GM12875 (cell line): Measurements from ENCODE around the gene LIX1.
"Not testable (repeated sequence)": the region's sequence is repeated elsewhere in the genome, so short reads cannot be mapped to it uniquely, and the experiment has no call there.

Source experiments
- H3K4me3 ChIP-seq: one replicate; pipeline ENCODE4 v1.5.1; 2011; ENCODE audit warnings: low read depth, low read length, control low read depth
- TF ChIP-seq, protein P1 (sequence below): IDR thresholded peaks from 2 replicates; pipeline ENCODE4 v1.5.1; 2011; ENCODE audit warnings: low read depth, mild to moderate bottlenecking, control low read depth, inconsistent platforms, low read length, moderate library complexity, borderline replicate concordance; ENCODE audit not compliant: insufficient read depth

Gene LIX1

GRCh38 chr5:97088774-97089148, 53.6 kb downstream of the LIX1 start:
- TF ChIP-seq, protein P1, sequence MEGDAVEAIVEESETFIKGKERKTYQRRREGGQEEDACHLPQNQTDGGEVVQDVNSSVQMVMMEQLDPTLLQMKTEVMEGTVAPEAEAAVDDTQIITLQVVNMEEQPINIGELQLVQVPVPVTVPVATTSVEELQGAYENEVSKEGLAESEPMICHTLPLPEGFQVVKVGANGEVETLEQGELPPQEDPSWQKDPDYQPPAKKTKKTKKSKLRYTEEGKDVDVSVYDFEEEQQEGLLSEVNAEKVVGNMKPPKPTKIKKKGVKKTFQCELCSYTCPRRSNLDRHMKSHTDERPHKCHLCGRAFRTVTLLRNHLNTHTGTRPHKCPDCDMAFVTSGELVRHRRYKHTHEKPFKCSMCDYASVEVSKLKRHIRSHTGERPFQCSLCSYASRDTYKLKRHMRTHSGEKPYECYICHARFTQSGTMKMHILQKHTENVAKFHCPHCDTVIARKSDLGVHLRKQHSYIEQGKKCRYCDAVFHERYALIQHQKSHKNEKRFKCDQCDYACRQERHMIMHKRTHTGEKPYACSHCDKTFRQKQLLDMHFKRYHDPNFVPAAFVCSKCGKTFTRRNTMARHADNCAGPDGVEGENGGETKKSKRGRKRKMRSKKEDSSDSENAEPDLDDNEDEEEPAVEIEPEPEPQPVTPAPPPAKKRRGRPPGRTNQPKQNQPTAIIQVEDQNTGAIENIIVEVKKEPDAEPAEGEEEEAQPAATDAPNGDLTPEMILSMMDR, result no peak
- H3K4me3 ChIP-seq, result no peak overlapping the region

DNA sequence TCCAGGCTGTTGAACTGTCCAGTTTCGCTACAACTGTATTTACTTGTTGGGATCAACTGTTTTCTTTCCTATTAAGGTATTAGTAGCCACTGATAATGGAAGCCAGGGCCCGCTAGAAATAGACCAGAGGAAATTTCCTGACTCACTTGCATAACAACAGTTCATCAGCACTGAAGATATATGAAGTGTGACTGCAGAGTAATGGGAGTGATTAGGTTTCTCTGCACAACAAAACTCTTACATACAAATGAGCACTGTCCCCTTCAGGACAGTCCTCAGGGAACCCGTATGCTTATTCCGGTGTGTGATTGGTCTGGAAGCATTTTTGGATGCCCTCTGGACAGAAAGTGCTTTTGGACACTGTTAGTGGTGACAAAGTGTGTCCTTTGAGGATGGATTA, 55.3 kb downstream of the LIX1 start:
- TF ChIP-seq, protein P1, result no peak

GRCh38 chr5:97085459-97086181, 56.8 kb downstream of the LIX1 start:
- TF ChIP-seq, protein P1, result no peak
- no peak overlapping the region for H3K4me3 ChIP-seq

More for the DNA sequence above, 55.3 kb downstream of the LIX1 start:
- no peak overlapping the region for H3K4me3 ChIP-seq

GRCh38 chr5:97084782-97085458, 57.5 kb downstream of the LIX1 start:
- not testable (repeated sequence) for H3K4me3 ChIP-seq

DNA sequence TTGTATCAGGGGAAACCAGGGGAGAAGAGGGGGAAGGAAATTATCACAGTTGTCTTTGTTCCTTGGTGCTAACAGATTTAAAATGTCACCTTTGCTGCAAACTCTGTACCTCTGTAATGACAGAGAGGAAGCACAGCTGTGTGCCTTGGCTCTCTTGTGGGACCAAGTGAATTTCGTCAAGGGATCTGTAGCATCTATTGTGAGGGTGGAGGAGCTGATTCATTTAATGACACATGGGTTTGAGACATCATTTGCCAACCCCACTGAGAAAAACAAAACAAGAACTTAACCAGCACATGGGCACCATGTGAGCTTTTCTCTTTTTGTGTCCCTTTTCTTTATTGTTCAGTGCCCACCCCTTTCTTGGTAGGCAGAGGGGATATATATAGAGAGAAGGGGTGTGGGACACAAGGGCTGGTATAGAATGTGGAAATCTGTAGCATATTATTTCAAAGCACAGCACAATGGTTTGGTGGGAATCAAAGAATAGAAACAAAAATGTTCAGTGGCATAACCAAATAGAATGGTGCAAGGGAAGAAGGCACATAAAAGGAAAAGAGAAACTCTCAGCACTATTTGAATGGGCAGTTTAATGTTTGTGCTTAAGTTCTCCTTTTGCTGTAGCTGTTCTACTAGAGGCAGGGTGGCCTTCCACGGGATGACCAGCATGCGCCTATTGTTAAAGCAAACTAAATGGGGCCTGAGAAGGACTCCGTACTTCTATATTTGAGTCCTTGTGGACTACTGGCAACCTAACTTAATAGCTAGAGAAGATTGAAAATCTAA, 63.3 kb downstream of the LIX1 start:
- TF ChIP-seq, protein P1, result no peak
- no peak overlapping the region for H3K4me3 ChIP-seq

- TF ChIP-seq, protein P1, result no peak
Observed at GRCh38 chr5:97077246-97077645, 65.2 kb downstream of the LIX1 start.

GRCh38 chr5:97076098-97076497, 66.3 kb downstream of the LIX1 start:
- H3K4me3 ChIP-seq, result no peak overlapping the region
- TF ChIP-seq, protein P1, result no peak

More at GRCh38 chr5:97077246-97077645, 65.2 kb downstream of the LIX1 start:
- no peak overlapping the region for H3K4me3 ChIP-seq
